ENCODE results near the gene ACTG2.

The ACTG2 gene

GRCh38 chr2:73904952-73905351, 12.1 kb downstream of the ACTG2 start:
- no peak for TF ChIP-seq CTCF (IDR thresholded peaks at IDR 0.05; ENCODE audit: extremely low read depth, insufficient read depth, missing control alignments)
- DNase-seq (ENCODE audit: low spot score), result no peak
- in situ Hi-C loops (cut with MboI; ENCODE audit: low pct_unique_long_range_greater_than_20kb, low sequenced_read_pairs, unreplicated experiment), result no loop called here

DNA sequence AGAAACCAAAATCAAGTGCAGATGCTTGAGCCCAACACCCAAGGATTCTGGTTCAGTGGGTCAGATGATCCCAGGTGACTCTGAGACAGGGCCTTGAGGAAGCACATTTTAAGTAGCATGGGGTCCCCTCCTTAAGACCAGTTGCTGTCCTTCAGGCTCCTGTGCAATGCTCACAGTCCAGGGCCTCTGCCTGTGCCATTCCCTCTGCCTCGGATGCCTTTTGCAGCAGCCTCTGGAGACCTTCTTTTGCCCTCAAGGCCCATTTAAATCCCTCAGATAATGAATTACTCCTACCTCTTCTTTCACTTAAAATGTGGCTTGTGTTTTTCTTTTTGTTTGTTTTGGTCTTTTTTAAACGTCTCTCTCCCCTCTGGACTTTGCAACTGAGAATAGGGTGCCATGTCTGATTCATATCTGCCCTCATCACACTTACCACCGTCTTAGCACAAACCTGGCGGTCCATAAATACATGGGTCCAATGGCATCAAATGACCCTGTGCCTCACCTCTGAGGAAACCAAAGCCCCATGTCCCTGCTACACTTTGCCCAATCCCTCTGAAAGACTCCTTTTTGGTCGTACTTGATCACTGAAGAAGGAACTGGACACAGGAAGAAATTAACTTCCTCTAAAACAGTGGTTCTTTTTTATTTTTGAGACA, 14.2 kb downstream of the ACTG2 start:
- in situ Hi-C loops (cut with MboI; ENCODE audit: low pct_unique_long_range_greater_than_20kb, low sequenced_read_pairs, unreplicated experiment), result no loop called here
- TF ChIP-seq CTCF (IDR thresholded peaks at IDR 0.05; ENCODE audit: extremely low read depth, insufficient read depth, missing control alignments), result no peak
- DNase-seq (ENCODE audit: low spot score), result no peak

GRCh38 chr2:73907840-73908452, 15.1 kb downstream of the ACTG2 start:
- in situ Hi-C loops (cut with MboI; ENCODE audit: low pct_unique_long_range_greater_than_20kb, low sequenced_read_pairs, unreplicated experiment), result no loop called here
- peak; percentile 73 for DNase-seq (ENCODE audit: low spot score)
- peak; percentile 68 for TF ChIP-seq CTCF (IDR thresholded peaks at IDR 0.05; ENCODE audit: extremely low read depth, insufficient read depth, missing control alignments)

- in situ Hi-C loops (cut with MboI; ENCODE audit: low pct_unique_long_range_greater_than_20kb, low sequenced_read_pairs, unreplicated experiment), result no loop called here
- TF ChIP-seq CTCF (IDR thresholded peaks at IDR 0.05; ENCODE audit: extremely low read depth, insufficient read depth, missing control alignments), result no peak
- DNase-seq (ENCODE audit: low spot score), result no peak
Observed at GRCh38 chr2:73908689-73909652, 16.2 kb downstream of the ACTG2 start.

DNA sequence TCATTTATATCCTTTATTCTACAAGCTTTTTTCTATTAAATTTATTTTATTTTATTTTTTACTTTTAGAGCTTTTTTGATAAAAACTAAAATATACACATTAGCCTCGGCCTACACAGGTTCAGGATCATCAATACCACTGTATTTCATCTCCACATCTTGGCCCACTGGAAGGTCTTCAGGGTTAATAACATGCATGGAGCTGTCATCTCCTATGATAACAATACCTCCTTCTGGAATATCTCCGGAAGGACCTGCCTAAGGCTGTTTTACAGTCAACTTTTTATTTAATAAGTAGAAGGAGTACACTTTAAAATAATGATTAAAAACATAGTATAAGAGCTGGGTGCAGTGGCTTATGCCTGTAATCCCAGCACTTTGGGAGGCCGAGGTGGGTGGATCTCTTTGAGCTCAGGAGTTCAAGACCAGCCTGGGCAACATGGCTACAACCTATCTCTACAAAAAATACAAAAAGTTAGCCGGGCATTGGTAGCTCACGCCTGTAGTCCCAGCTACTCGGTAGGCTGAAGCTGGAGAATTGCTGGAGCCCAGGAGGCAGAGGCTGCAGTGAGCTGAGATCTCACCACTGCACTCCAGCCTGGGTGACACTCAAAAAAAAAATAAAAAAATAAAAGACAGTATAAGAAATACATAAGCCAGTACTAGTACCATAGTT, 18.2 kb downstream of the ACTG2 start:
- DNase-seq (ENCODE audit: low spot score), result no peak
- in situ Hi-C loops (cut with MboI; ENCODE audit: low pct_unique_long_range_greater_than_20kb, low sequenced_read_pairs, unreplicated experiment), result no loop called here
- TF ChIP-seq CTCF (IDR thresholded peaks at IDR 0.05; ENCODE audit: extremely low read depth, insufficient read depth, missing control alignments), result no peak
